HG02938 (cell line): Measurements from ENCODE around the gene CRADD.

ENCODE experiments used
- ATAC-seq: cut with Tn5 transposase; IDR thresholded peaks from one replicate; pipeline ENCODE4 v1.9.1; 2021; ENCODE audit warnings: mild to moderate bottlenecking, moderate library complexity; ENCODE audit not compliant: unreplicated experiment

Gene CRADD

DNA sequence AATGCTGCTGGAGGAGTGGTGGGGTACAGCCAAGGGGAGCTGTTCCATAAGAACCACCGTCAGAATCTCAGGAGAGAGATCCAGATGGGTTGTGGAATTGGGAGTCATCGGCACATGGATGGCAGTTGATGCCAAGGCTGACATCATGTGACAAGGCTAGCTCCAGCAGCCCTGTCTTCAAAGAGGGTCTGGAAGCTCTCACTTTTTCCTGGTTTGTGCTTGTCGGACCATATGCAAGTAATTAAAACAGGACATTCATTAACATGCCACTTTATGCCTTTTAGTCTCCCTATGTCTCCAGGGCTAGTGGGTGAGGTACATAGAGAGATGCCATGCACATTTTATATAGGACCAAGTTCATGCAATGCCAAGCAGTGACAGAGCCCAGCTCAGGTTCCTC, 211.8 kb downstream of the CRADD start:
- no peak for ATAC-seq

DNA sequence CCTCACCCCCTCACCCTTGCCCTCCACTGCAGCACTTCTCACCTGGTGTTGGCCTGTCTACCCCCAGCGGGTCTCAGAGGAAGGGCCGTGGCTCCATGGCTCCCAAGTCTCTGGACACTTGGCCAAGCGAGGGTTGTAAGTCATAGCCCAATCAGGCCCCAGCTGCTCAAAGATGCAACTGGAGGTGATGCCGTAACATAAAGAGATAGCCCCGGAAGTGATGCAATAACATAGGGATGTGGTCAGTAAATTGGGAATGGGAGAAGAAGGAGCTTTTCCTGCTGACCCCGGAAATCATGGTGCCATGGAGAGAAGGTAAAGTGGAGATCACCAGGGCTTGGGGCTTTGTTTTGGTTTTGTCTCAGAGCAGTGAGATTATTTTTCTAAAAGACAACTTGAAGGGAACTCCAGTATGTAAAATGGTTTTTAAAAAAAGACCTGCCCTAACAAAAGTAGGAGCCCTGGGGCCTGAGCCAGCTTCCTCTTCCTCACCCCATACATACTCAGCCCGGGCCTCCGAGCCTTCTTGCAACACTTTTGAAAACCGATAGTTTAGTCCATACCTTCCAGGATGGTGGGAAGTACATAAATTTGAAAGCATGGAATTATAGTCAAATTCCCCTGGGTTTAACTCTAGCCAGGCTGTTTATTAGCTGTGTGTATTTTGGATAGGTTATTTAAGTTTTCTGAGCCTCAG, 212.5 kb downstream of the CRADD start:
- ATAC-seq, result no peak

DNA sequence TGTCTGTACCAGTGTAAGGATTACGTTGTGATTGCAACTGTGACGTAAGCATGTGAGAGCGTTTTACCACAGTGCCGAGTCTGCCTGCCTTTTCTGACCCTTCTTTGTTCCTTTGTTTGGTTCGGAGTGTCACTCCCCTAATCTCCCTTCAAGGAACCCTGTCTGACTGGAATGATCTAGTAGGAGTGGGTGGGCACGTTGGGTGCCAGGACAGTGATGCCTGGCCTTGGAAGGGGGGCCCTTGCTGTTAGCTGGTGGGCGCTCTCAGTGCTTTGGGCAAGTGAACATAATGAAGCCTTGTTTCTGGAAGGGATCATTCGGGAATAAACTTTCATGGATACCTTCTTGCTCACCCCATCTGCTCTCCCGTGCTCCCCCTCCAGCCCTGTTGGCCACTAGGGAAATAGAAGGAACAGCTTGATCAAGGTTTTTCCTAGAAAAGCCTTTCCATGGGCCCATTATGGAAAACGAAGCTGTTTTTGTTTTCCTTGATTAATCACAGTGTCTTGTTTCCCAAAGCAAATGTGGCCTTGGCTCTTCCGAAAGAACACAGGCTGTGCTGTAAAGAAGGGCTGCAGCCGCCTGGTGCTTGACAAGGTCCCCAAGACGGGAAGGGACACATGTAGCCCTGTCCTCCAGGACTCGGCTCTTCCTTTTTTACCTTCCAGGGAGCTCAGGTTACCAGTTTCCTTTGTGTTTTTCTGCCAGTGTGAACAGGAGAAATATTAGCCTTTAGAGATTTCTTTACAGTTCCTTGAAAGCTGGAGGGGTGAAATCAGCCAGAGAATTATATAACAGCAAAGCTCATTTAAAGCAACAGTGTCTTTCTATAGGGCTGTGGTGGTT, 215.5 kb downstream of the CRADD start:
- no peak for ATAC-seq

DNA sequence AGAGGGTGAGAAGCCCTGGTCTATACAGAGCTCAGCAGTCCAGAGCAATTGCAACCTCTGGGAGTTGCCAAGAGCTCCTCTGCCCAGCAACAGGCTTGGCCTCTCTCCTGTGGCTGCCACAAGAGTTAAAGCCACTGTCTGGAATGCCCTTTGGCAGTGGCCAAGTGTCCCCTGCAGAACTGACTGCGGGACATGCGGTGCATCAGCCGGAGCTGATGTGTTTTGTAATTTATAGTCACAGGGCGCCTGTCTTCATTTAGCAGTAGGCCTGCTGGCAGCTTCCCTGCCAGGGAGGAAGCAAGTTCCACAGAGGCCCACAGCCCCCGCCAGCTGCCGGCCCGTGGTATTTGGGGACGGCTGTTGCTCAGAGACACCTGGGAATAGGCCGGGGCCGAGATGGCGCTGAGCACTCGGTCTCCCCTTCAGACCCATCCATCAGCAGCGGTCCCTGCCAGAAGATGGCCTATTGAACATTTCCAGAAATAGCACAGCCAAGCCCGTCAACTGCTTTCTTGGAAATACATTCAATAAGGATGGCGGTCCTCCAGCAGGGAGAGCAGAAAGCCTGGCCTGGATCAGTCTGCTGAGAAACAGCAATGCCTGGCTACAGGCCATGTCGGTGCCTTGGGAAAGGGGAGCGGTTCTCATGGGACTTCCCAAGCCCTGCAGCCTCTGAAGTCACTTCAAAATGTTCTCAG, 217.4 kb downstream of the CRADD start:
- no peak for ATAC-seq

DNA sequence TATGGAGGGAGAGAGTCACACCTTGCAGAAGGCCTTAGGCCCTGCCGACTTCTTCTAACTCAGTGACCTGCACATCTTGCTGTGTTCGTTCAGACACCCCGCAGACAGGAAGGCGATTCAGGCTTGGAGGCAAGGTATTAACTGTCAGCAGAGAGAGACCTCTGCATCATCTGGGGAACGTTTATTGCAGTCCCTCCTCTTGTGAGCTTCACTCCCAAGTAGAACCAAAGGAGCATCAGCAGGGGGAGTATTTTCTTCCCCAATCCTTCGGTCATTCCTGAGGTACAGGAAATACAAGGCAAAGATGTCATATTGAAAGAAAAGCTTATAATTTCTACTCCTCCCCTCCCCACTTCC, 217.9 kb downstream of the CRADD start:
- ATAC-seq, result no peak

DNA sequence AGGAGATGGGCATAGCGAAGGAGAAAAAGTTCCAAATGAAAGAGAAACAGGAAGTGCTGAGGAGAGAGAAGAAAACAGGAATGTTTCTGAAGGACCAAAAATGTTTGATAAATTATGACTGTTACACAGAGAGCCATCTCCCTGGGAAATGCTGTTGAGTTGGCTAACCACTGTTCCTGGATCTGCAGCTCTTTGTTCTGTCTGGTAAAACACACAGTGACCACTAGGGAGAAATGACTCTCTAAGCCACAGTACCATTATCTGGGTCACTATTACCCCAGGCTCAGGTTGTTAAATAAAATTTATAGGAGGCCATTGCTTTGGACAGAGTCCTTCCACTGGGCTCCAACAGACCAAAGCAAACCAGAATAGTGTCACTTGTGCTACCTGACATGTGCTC, 219.3 kb downstream of the CRADD start:
- no peak for ATAC-seq

DNA sequence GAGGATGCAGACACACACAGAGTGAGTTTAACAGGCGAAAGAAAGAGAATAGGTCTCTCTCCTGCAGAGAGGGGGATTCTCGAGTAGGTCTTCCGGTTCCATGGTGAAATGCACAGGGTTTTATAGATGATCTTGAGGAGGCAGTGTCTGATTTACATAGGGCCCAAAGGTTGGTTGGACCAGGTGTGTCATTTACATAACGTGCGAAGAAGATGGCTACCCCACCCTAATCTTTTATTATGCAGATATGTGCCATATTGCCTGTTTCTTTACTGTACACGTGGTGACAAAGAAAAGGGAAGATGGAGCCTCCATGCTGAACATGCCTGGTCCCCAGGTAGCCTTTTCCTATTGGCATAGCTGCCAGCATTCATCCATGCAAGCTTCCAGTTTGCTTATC, 219.8 kb downstream of the CRADD start:
- ATAC-seq, result no peak

DNA sequence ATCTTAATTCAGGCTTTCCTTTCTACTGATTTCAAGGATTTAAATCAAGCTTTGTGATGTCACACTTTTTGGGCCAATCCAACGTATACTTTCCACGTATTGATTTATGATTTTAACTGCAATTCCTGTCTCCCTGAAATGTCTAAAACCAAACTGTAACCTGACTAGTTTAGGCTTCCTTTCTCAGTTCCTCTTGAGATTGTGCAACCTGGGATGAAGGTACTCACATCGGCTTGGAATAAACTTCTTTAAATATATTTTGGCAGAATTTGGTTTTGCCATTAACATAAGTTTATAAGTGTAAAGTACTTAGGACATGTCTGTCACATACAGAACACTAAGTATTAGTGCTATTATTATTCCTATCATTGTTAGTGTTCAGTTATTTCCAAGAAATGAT, 224.6 kb downstream of the CRADD start:
- ATAC-seq, result no peak

DNA sequence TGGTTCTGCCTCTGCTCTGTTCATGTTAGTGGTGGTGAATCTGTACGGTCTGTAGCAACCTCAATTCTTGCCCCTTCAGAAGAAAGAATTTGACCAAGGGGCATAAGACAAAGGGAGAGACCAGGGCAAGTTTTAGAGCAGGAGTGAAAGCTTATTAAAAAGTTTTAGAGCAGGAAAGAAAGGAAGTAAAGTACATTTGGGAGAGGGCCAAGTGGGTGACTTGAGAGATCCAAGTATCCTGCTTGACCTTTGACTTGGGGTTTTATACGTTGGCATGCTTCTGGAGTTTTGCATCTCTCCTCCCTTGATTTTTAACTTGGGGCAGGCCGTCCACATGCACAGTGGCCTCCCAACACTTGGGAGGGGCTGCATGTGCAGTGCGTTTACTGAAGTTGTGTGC, 225.0 kb downstream of the CRADD start:
- no peak for ATAC-seq

DNA sequence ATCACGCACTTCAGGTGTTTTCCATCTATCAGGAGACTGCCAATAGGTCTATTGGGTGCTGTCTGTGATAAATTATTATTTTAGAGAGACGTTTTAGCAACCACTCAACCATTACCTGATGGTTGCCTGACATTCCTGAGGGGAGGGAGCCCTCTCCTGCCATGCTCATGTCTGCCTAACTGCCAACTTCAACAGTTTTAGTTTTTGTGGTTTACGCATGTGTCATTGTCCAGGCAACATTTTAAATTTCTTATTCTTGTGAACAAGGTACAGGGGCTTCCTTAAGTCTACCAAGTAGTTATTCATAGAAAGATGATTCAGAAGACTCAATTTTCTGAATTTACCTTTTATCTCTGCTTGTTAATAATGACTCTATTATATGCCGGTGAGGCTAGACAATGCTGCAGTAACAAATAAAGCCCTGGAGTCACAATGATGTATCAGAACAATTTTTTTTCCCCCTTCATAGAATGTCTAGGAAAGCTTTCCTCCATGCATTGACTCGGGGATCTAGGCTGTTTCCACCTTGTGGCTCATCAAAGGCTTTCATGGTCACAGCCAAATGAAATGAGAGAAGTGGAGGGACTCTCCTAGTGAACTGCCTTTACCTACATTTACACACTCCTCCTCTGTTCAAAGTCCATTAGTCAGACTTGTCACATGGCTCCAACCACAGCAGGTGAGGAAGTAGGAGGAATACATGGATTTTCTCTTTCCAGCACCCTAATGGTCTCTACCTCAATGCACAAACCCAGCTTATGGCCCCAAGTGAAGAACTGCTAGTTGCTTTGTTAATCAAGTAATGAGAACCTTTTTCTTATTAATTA, 225.8 kb downstream of the CRADD start:
- no peak for ATAC-seq

DNA sequence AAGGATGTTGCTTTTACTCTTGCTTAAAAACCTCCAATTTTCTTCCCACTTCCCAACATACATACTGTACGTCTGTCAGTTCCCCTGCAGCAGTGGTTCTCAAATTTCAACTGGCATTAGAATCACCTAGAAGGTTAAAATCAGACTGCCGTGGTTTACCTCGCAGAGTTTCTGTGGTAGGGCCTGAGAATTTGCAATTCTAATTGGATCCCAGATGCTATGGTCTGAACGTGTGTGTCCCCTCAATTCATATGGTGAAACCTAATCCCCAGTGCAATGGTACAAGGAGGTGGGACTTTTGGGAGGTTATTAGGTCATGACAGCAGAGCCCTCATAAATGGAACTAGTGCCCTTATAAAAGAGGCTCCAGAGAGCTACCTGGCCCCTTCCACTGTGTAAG, 226.9 kb downstream of the CRADD start:
- ATAC-seq, result no peak

DNA sequence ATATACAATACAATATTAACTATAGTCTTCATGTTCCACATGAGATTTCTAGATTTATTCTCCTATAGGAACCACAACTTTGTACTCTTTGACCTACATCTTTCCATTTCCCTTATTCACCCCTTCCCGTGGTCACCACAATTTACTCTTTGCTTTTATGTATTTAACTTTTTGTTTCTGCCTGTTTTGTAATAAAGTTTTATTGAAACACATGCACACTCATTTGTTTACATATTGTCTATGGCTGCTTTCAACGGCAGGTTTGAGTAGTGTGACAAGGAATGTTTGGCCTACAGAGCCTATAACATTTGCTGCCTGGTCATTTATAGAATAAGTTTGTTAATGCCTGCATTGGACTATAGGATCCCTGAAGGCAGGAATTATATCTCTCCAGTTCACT, 231.1 kb downstream of the CRADD start:
- no peak for ATAC-seq

DNA sequence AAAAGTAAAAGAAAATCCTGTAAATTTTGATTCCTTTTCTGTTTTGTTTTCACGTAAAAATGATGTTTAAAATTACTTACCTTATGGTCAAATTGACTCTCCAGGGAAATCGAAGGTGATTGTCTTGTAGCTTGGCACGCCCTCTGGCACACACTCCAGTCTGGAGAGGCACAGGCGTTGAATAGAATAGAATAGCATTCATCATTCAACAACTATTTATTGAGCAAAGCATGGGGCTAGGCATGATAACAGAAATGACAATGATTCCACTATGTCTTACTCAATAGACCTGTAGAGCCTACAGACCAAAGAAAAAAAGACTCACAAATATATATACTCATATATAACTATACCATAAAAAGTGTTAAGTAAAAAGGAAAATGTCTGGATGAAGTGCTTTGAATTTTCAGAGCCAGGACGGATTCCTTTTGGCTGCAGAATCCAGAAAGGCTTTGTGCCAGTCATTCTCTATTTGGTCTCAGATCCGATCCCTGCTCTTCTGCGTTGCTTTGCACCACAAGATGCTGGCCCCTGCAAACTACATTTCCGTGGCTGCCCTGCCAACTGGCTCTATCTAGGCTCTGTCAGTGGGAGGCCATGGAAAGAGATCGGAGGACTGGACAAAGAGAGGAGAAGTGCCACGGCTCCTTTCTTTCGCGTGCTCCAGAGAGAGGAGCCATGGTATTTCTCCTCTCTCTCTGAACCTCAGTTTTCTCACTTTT, 231.8 kb downstream of the CRADD start:
- ATAC-seq, result no peak

DNA sequence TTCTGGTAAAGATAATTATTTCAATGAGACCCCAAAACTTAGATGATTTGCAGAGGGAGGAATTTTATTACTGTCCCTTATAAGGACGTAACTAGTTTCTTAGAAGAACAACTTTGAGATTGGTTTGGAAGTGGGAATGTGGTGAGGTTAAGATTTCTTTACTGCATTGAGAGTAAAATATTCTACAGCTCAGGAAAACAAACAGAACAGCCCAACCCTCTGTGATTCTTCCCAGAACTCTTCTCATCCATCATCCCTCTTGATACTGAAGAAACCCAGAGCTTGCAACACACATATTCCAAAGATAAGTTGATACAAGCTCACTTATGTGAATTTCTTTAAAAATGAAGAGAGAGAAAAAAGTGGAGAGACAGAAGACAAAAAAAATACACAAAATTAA, 234.2 kb downstream of the CRADD start:
- no peak for ATAC-seq

DNA sequence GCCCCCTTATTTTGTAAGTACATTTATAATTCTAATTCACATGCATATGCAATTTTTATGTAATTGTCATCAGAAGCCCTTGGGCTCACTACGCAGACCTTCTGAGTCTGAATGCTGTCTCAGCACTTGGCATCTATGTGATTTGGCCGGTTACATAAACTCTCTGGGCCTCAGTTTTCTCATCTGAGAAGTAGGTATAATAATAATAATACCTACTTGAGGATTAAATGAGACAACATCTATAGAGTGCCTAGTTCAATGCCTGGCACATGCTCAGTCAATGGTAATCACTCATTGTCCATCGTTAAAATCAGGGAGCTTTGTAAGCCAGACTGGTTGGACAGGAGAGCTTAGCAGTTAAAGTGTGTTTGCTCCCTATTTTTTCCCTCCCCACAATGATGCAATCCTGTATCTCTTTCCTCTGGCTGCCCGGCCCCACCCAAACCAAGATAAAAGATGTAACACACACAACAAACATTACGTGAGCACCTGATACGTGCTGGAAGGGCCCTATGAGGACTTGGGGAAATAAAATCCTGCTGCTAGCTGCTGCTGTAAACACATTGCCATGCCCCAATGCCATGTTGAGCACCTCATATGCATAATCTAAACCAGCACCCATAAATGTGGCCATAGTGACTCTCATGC, 235.0 kb downstream of the CRADD start:
- no peak for ATAC-seq

DNA sequence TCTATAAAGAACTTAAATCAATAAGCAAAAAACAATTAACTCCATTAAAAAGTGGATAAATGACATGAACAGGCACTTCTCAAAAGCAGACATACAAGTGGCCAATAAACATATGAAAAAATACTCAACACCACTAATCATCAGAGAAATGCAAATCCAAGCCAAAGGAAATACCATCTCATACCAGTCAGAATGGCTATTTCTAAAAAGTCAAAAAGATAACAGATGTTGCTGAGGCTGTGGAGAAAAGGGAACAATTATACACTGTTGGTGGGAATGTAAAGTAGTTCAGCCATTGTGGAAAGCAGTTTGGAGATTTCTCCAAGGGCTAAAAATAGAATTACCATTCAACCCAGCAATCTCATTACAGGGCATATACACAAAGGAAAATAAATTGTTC, 236.7 kb downstream of the CRADD start:
- ATAC-seq, result no peak

DNA sequence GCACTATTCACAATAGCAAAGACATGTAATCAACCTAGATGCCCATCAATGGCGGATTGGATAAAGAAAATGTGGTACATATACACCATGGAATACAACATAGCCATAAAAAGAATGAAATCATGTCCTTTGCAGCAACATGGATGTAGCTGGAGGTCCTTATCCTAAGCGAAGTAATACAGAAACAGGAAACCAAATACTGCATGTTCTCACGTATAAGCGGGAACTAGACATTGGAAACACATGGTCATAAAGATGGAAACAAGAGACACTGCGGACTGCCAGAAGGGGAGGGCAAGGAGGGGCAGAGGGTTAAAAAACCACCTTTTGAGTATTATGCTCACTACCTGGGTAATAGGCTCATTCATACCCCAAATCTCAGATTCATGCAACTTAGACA, 237.1 kb downstream of the CRADD start:
- ATAC-seq, result no peak

DNA sequence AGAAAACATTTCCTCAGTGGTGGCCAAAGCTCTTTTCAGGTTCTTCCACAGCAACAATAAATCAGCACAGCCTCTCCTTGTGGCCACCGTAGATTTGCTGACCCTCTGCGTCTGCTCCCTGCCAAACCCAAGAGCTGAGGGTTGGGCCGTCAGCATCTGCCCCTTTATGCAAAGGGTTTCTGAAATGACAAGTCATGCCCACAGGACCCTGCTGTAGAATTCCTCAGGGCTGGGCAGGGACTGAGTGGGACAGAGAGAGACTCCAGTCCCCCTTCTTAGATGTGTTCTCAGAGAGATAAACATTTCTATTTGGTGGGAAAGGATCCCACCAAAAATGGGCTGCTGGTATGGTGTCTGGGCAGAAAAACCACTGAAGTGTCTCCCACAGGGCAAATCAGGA, 238.2 kb downstream of the CRADD start:
- ATAC-seq, result no peak

DNA sequence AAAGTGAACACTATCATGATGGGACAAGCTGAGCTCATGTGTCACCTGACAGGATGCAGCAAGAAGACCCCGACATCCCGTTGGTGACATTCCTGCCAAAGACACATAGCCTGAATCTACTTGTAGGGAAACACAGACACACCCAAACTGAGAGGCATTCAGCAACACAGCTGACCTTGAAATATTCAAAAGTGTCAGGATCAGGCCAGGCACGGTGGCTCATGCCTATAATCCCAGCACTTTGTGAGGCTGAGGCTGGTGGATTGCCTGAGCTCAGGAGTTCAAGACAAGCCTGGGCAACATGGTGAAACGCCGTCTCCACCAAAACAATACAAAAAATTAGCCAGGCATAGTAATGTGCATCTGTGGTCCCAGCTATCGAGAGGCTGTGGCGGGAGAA, 239.2 kb downstream of the CRADD start:
- no peak for ATAC-seq

DNA sequence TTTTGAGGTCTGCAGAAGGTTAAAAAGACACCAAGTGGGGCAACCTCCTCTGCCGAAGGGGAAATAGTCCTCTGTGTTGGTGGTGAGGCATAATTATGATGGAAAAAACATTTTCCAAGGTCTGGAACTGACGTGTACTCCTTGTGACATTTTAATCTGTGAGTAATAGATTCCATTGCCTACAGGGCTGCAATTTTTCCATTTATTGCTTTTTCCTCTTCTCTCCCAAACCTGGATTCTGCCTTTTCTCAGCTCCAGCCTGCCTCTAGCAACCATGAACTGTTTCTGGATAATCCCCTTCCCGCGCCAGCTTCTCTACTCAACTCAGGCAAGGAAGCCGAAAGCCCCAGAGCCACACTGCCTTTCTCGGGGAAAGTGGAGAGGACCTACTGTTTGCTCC, 241.1 kb downstream of the CRADD start:
- no peak for ATAC-seq
